ENCODE data around the gene FBLN1. TPM values are rescaled to one million over a fixed set of nuclear protein-coding genes. Genes with fewer than 3 reads are reported as not detected.

Gene FBLN1
- total RNA-seq, 4 donors from 2014 or later, result 33.7 to 546 (median 86.3) TPM

DNA sequence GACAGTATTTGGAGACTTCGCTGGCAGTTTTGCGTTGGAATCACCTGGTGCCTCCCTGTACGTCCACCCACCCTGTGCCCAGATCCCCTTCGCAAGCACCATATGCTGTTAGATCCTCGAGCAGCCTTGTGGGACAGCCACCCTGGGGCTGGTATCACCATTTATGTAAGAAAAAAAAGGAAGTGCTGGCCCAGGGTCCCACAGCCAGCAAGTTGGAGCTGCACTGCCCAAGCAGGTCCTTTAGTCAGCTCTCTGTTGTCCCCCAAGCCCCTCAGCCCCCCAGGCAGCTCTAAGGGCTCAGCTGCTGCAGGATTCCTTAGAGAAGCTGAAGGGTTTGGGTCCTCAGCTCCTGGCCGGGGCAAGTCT lies 80.3 kb downstream of the FBLN1 start:
- Histone ChIP-seq H3K4me1 (peaks cover 3 to 57% (median 6%) of the 10 kb centered on the region in 3 donors), H3K27me3 (peaks cover 0 to 5% (median 0%) of the 10 kb centered on the region in 4 donors), H3K36me3 (peaks cover 0 to 56% (median 0%) of the 10 kb centered on the region in 3 donors), H3K9me3 (no peaks in the 10 kb centered on the region), H3K27ac (peak overlapping the region in 1 of 4 donors; percentile 40), H3K4me3 (no peak overlapping the region)
- TF ChIP-seq, protein P1, sequence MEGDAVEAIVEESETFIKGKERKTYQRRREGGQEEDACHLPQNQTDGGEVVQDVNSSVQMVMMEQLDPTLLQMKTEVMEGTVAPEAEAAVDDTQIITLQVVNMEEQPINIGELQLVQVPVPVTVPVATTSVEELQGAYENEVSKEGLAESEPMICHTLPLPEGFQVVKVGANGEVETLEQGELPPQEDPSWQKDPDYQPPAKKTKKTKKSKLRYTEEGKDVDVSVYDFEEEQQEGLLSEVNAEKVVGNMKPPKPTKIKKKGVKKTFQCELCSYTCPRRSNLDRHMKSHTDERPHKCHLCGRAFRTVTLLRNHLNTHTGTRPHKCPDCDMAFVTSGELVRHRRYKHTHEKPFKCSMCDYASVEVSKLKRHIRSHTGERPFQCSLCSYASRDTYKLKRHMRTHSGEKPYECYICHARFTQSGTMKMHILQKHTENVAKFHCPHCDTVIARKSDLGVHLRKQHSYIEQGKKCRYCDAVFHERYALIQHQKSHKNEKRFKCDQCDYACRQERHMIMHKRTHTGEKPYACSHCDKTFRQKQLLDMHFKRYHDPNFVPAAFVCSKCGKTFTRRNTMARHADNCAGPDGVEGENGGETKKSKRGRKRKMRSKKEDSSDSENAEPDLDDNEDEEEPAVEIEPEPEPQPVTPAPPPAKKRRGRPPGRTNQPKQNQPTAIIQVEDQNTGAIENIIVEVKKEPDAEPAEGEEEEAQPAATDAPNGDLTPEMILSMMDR (IDR thresholded peaks at IDR 0.05), result no peak
- TF ChIP-seq POLR2A (IDR thresholded peaks at IDR 0.05), result no peak
- 80% methylated on average over 2 of the region's 6 CpGs; no CpG with 5 or more reads in 1 of the 2 donors for WGBS, 2 donors
- DNase-seq, result no peak
- intact Hi-C loops (cut with DNase I), result no loop called here

DNA sequence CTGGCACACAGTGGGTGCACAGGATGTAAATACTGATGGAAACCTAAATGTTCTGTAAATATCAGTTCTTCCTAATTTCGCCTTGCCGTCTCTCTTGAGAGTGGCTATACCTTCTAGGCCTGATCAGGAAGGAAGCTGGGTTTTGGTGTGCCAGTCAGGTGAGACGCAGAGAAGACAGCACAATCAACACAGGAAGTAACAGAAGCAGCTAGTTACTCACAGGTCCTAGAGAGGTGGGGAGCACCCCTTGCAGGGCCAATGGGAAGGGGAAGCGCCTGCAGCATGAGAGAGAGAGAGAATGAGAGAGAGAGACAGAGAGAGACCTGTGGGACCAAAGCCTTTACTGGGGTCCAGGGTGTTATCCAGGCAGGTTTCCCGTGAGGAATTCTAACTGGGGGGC lies 80.8 kb downstream of the FBLN1 start:
- no peaks in the 10 kb centered on the region for H3K9me3 ChIP-seq
- H3K27ac ChIP-seq, result peak overlapping the region in 1 of 4 donors; percentile 40
- H3K4me1 ChIP-seq, result peaks cover 3 to 51% (median 6%) of the 10 kb centered on the region in 3 donors
- H3K27me3 ChIP-seq, result peaks cover 0 to 1% (median 0%) of the 10 kb centered on the region in 4 donors
- intact Hi-C loops (cut with DNase I), result no loop called here
- no peak for DNase-seq
- TF ChIP-seq POLR2A (IDR thresholded peaks at IDR 0.05), result no peak
- TF ChIP-seq, protein P1 (IDR thresholded peaks at IDR 0.05), result no peak
- peaks cover 0 to 56% (median 0%) of the 10 kb centered on the region in 3 donors for H3K36me3 ChIP-seq
- no peak overlapping the region for H3K4me3 ChIP-seq
- 74 to 80% methylated on average over 4 to 5 of the region's 5 CpGs for WGBS, 2 donors

DNA sequence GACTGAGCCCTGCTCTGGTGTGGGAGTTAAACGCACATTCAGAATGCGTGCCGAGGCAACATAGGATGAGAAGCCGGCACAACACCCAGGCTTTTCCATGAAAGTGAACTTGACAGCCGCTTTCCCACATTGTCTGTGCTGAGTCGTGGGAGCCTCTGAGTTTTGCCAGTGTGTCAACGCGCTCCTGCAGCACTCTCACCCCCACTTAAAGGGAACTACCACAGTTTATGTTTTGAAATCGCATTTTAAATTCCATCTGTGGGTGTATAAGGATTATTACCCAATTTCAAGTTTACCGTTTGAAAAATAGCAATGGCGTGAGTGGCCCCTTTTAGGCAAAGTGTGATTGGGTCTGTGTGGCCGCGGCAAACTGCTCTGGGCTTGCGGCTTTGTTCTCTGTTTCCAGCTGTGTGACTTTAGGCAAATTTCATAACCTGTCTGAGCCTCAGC lies 81.5 kb downstream of the FBLN1 start:
- H3K4me1 ChIP-seq, result peaks cover 3 to 46% (median 6%) of the 10 kb centered on the region in 3 donors
- no peak for DNase-seq
- no peak overlapping the region for H3K4me3 ChIP-seq
- 71 to 76% methylated on average over 10 to 14 of the region's 14 CpGs for WGBS, 2 donors
- H3K36me3 ChIP-seq, result peaks cover 0 to 50% (median 0%) of the 10 kb centered on the region in 3 donors
- no peaks in the 10 kb centered on the region for H3K27me3 ChIP-seq
- H3K27ac ChIP-seq, result peak overlapping the region in 1 of 4 donors; percentile 40
- no peaks in the 10 kb centered on the region for H3K9me3 ChIP-seq
- TF ChIP-seq POLR2A (IDR thresholded peaks at IDR 0.05), result no peak
- TF ChIP-seq, protein P1 (IDR thresholded peaks at IDR 0.05), result no peak
- intact Hi-C loops (cut with DNase I), result no loop called here

DNA sequence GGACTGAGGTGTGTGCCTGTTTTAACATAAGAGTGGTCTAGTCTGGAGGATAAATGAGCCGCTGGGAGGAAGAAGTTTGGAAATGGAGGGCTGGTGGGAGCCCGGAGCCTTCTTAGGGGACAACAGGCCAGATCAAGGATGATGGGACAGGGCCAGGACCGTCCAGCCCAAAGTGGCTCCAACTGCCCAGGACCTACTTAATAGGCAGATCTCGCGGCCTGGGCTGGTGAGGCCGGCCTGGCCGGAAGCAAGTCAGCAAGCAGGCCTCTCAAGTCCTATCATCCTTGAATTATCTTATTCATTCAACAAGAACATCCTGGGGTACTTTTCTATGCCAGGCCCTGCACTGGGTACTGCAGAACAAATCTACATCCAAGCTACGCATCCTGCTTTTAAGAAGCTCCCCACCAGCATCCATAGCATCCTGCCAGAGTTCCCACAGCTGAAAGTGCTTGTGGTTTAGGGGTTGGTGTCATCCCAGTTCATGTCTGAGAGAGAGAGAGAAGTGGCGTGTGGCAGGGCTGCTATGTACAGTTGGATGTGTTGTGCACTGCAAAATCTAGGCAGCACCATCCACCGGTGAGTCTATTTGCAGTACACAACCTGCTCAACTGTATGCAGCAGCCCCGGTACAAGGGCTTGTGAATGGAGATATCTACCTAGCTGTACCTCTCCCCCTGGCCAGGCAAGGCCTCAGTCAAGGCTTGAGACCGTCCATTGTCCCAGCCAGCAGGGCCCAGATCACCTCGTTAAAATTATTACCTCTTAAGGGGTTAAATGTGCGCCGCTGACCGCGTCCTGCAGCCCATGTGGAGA lies 82.1 kb downstream of the FBLN1 start:
- H3K36me3 ChIP-seq, result peaks cover 0 to 51% (median 0%) of the 10 kb centered on the region in 3 donors
- no peak for DNase-seq
- peak overlapping the region in 3 of 4 donors; percentile 18 to 50 (median 40) for H3K27ac ChIP-seq
- H3K4me3 ChIP-seq, result no peak overlapping the region
- no peaks in the 10 kb centered on the region for H3K9me3 ChIP-seq
- H3K27me3 ChIP-seq, result no peaks in the 10 kb centered on the region
- intact Hi-C loops (cut with DNase I), result no loop called here
- TF ChIP-seq, protein P1 (IDR thresholded peaks at IDR 0.05), result no peak
- TF ChIP-seq POLR2A (IDR thresholded peaks at IDR 0.05), result no peak
- peaks cover 3 to 46% (median 6%) of the 10 kb centered on the region in 3 donors for H3K4me1 ChIP-seq
- WGBS, 2 donors, result 68 to 76% methylated on average over 13 of the region's 17 CpGs

DNA sequence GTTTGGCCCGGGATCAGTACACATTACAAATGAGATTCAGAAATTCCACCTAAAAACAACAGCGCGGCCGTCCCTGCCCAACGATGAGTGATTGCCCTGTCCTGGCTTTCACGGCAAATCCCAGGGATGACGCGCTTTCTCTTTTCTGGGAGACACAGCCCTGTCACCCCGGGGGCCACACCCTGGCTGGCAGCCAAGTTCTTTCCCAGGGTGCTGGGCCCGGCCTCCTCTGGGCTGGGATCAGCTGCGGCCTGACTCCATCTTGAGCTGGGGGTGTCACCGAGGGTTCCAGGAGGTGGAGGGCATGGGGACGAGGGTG lies 82.7 kb downstream of the FBLN1 start:
- Histone ChIP-seq H3K36me3 (peaks cover 0 to 48% (median 0%) of the 10 kb centered on the region in 3 donors), H3K27ac (peak overlapping the region in 2 of 4 donors; percentile 40 to 50), H3K4me3 (no peak overlapping the region), H3K4me1 (peaks cover 3 to 46% (median 6%) of the 10 kb centered on the region in 3 donors), H3K9me3 (no peaks in the 10 kb centered on the region), H3K27me3 (no peaks in the 10 kb centered on the region)
- WGBS, 2 donors, result 23 to 30% methylated on average over 6 to 11 of the region's 13 CpGs
- intact Hi-C loops (cut with DNase I), result no loop called here
- no peak for TF ChIP-seq POLR2A (IDR thresholded peaks at IDR 0.05)
- TF ChIP-seq, protein P1 (IDR thresholded peaks at IDR 0.05), result no peak
- DNase-seq, result no peak
